COLO829 (cell line): ENCODE measurements around the gene EIF1AD.
"Not testable (repeated sequence)": the region's sequence is repeated elsewhere in the genome, so short reads cannot be mapped to it uniquely, and the experiment has no call there.

Source experiments
- DNase-seq: peaks from one replicate; pipeline ENCODE4 v3.0.0; 2012; ENCODE audit warnings: low spot score

EIF1AD gene

GRCh38 chr11:66020618-66021357 lies 18.8 kb upstream of the EIF1AD start:
- peak; percentile 58 for DNase-seq

- no peak for DNase-seq
Measured at GRCh38 chr11:66020212-66020611, 18.3 kb upstream of the EIF1AD start.

- DNase-seq = no peak
Measured at GRCh38 chr11:66017321-66017720, 15.4 kb upstream of the EIF1AD start.

GRCh38 chr11:66016793-66017177 lies 14.8 kb upstream of the EIF1AD start:
- DNase-seq = no peak

GRCh38 chr11:66015936-66016792 lies 14.2 kb upstream of the EIF1AD start:
- no peak for DNase-seq

- no peak for DNase-seq
Measured at GRCh38 chr11:66015454-66015881, 13.5 kb upstream of the EIF1AD start.

GRCh38 chr11:66014804-66015453 lies 13.0 kb upstream of the EIF1AD start:
- no peak for DNase-seq

GRCh38 chr11:66013762-66014100 lies 11.8 kb upstream of the EIF1AD start:
- no peak for DNase-seq

GRCh38 chr11:66012946-66013761 lies 11.2 kb upstream of the EIF1AD start:
- no peak for DNase-seq

GRCh38 chr11:66012371-66012945 lies 10.5 kb upstream of the EIF1AD start:
- DNase-seq = no peak

GRCh38 chr11:66011785-66012303 lies 9.9 kb upstream of the EIF1AD start, which contains the start of gene CST6:
CST6 (plus strand) TSS chr11:66012008; CDS start chr11:66012045, 37 bp downstream.
- DNase-seq = no peak

GRCh38 chr11:66011239-66011784 lies 9.4 kb upstream of the EIF1AD start:
- no peak for DNase-seq

- DNase-seq = not testable (repeated sequence)
Measured at GRCh38 chr11:66010036-66010435, 8.1 kb upstream of the EIF1AD start.

GRCh38 chr11:66008468-66009101 lies 6.6 kb upstream of the EIF1AD start:
- DNase-seq = no peak

GRCh38 chr11:66008095-66008467 lies 6.1 kb upstream of the EIF1AD start:
- DNase-seq = no peak

- DNase-seq = no peak
Measured at GRCh38 chr11:66007201-66007634, 5.3 kb upstream of the EIF1AD start.

GRCh38 chr11:66006891-66007176 lies 4.9 kb upstream of the EIF1AD start:
- DNase-seq = no peak

GRCh38 chr11:66006134-66006890 lies 4.4 kb upstream of the EIF1AD start:
- DNase-seq = no peak

- no peak for DNase-seq
Measured at GRCh38 chr11:66004186-66004585, 2.2 kb upstream of the EIF1AD start.

GRCh38 chr11:66003291-66003690 lies 1.3 kb upstream of the EIF1AD start:
- no peak for DNase-seq
